ENCODE data around the gene NANOS3. TPM values are rescaled to one million over a fixed set of nuclear protein-coding genes. Genes with fewer than 3 reads are reported as not detected.

NANOS3 gene
- total RNA-seq, 3 donors from 2014 or later = 0.52 TPM; not detected in 2

DNA sequence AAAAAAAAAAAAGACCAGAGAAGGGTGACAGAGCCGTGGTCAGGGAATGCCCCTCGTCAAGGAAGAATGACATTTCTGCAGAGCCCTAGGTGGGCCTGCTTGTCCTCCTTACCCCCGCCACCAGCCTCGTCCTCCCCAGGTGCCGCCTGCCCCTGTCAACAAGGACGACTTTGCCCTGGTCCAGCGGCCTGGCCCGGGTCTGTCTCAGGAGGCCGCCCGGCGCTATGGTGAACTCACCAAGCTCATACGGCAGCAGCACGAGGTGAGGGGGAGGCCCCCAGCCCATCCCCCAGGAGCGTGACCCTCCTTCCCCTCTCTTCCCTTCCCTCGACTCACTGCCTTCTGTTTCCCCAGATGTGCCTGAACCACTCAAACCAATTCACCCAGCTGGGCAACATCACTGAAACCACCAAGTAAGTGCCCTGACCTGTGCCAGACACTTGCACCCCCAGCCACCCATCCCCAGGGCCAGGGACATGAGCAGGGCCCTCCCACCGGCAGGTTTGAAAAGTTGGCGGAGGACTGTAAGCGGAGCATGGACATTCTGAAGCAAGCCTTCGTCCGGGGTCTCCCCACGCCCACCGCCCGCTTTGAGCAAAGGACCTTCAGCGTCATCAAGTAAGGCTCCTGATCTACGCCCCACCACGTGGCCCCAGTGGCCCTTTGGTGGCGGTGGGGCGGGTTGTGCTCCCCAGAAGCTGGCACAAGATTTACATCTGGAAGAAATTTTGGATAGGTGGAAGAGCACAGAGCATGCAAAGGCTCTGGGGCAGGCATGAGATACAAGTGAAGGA, 46.5 kb downstream of the NANOS3 start:
- no peaks in the 10 kb centered on the region for H3K9me3 Mint-ChIP-seq
- ATAC-seq (no peak), DNase-seq (no peak)
- no peaks in the 10 kb centered on the region for H3K27me3 Mint-ChIP-seq (ENCODE audit: low read depth)
- H3K4me3 Mint-ChIP-seq = no peak overlapping the region
- peaks cover 29% of the 10 kb centered on the region for H3K36me3 Mint-ChIP-seq (ENCODE audit: insufficient read depth)
- peaks cover 7% of the 10 kb centered on the region for H3K4me1 Mint-ChIP-seq (ENCODE audit: low read depth)

DNA sequence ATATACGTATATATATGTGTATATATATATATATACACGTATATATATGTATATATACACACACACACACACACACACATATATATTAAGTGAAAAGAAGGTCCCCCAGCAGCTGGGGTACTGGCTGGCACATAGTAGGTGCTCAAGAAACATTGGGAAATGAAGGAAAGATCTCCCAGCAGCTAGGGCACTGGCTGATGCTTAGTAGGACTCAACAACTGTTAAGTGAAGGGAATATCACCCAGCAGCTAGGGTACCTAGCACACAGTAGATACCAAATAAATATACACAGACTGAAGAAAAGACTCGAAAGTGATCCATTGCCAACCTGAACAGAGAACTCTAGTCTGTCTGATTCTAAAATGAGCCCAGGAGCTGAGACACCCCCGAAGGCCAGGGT, 49.1 kb downstream of the NANOS3 start:
- no peak for DNase-seq
- H3K27me3 Mint-ChIP-seq (ENCODE audit: low read depth) = no peaks in the 10 kb centered on the region
- H3K9me3 Mint-ChIP-seq = no peaks in the 10 kb centered on the region
- H3K4me3 Mint-ChIP-seq = no peak overlapping the region
- H3K4me1 Mint-ChIP-seq (ENCODE audit: low read depth) = peaks cover 7% of the 10 kb centered on the region
- peaks cover 24% of the 10 kb centered on the region for H3K36me3 Mint-ChIP-seq (ENCODE audit: insufficient read depth)
- no peak for ATAC-seq

DNA sequence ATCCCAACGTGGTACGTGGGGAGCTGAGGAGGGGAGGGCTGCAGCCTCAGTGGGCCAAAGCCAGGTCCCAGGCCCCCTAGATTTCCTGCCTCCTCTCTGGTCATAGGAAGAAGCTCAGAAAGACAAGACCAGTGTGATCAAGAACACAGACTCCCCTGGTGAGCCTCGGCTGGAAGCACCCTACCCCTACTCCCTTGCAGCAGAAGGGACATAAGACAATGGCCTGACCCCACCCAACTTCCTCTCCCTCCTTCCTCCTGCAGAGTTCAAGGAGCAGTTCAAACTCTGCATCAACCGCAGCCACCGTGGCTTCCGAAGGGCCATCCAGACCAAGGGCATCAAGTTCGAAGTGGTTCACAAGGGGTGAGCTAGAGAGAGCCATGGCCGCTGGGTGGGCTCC, 49.8 kb downstream of the NANOS3 start:
- Mint-ChIP-seq H3K9me3 (no peaks in the 10 kb centered on the region), H3K36me3 (ENCODE audit: insufficient read depth) (peaks cover 17% of the 10 kb centered on the region)
- no peak for ATAC-seq

GRCh38 chr19:13929340-13929739, 52.4 kb downstream of the NANOS3 start:
- Mint-ChIP-seq H3K4me3 (no peak overlapping the region), H3K9me3 (no peaks in the 10 kb centered on the region), H3K4me1 (ENCODE audit: low read depth) (peaks cover 7% of the 10 kb centered on the region), H3K27me3 (ENCODE audit: low read depth) (peaks cover 6% of the 10 kb centered on the region), H3K36me3 (ENCODE audit: insufficient read depth) (peaks cover 4% of the 10 kb centered on the region)
- DNase-seq = no peak
- no peak for ATAC-seq

More for the DNA sequence above, 49.8 kb downstream of the NANOS3 start:
- Mint-ChIP-seq H3K4me3 (no peak overlapping the region), H3K4me1 (ENCODE audit: low read depth) (peaks cover 7% of the 10 kb centered on the region), H3K27me3 (ENCODE audit: low read depth) (no peaks in the 10 kb centered on the region)
- DNase-seq = no peak

DNA sequence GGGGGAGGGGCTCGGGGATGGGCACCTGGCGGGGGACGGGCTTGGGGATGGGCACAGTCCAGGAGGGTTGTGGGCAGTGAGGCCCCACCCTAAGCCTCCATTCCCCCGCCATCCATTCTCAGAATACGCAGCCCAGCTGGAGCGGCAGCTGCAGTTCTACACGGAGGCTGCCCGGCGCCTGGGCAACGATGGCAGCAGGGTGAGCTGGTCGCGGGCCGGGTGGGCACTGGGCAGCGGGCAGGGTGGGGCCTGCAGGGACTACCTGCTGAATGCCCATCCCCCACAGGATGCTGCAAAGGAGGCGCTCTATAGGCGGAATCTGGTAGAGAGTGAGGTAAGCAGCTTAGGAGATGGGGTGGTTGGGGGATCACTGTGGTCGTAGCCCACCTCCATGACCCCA, 53.0 kb downstream of the NANOS3 start:
- ATAC-seq (no peak), DNase-seq (no peak)
- Mint-ChIP-seq H3K9me3 (no peaks in the 10 kb centered on the region), H3K4me1 (ENCODE audit: low read depth) (peaks cover 7% of the 10 kb centered on the region), H3K36me3 (ENCODE audit: insufficient read depth) (peaks cover 4% of the 10 kb centered on the region), H3K4me3 (no peak overlapping the region), H3K27me3 (ENCODE audit: low read depth) (peaks cover 9% of the 10 kb centered on the region)

Other genes with a start within 250 kb of the NANOS3 start
- 10 to 100 TPM; 27.1 to 48.8 (median 33.7) TPM for gene MRI1, start 112.6 kb upstream of the NANOS3 start, total RNA-seq
- gene C19orf53, start 102.7 kb upstream of the NANOS3 start, total RNA-seq = 100 to 1,000 TPM; 158 to 181 (median 167) TPM
- 1 to 10 TPM; 3.2 to 5.0 (median 3.7) TPM for gene ZSWIM4, start 81.7 kb upstream of the NANOS3 start, total RNA-seq
- gene BRME1, start 29.0 kb downstream of the NANOS3 start, total RNA-seq = 1 to 10 TPM; 7.3 to 9.3 (median 8.9) TPM
- gene CC2D1A, start 29.1 kb downstream of the NANOS3 start, total RNA-seq = 10 to 100 TPM; 34.1 to 40.2 (median 39.6) TPM
- under 1 TPM in 2 of 3 donors, not detected in 1; 0.08 to 0.30 TPM for gene PODNL1, start 61.3 kb downstream of the NANOS3 start, total RNA-seq
- gene DCAF15, start 75.4 kb downstream of the NANOS3 start, total RNA-seq = 10 to 100 TPM; 65.2 to 75.4 (median 66.2) TPM
- 10 to 100 TPM; 11.3 to 13.8 (median 12.3) TPM for gene RFX1, start 129.2 kb downstream of the NANOS3 start, total RNA-seq
- not detected for gene RLN3, start 151.0 kb downstream of the NANOS3 start, total RNA-seq
- gene IL27RA, start 154.6 kb downstream of the NANOS3 start, total RNA-seq = 100 to 1,000 TPM in 1 of 3 donors, 10 to 100 TPM in 2; 91.2 to 102 (median 94.0) TPM
- not detected for gene PALM3, start 184.9 kb downstream of the NANOS3 start, total RNA-seq
- gene MISP3, start 195.7 kb downstream of the NANOS3 start, total RNA-seq = under 1 TPM; 0.24 to 0.48 (median 0.43) TPM
- under 1 TPM in 1 of 3 donors, not detected in 2; 0.48 TPM for gene C19orf67, start 208.6 kb downstream of the NANOS3 start, total RNA-seq
- gene SAMD1, start 213.6 kb downstream of the NANOS3 start, total RNA-seq = 100 to 1,000 TPM in 2 of 3 donors, 10 to 100 TPM in 1; 90.0 to 130 (median 112) TPM
- 10 to 100 TPM; 45.0 to 46.1 (median 45.3) TPM for gene PRKACA, start 240.6 kb downstream of the NANOS3 start, total RNA-seq

All from activated T-cell treated with anti-CD3 and anti-CD28 coated beads, Interleukin-2, amount 50 U/mL, for 4 hours (primary cell).